Stimulated activated CD8-positive, alpha-beta memory T cell treated with anti-CD3 and anti-CD28 coated beads, Interleukin-12 subunit alpha, Interleukin-12 subunit beta, amount 100 ng/mL, for 4 hours (primary cell): ENCODE results near the gene PTPRT.

Experiments
- DNase-seq: peaks from one replicate; pipeline ENCODE4 v3.0.0-alpha.2; 2020; ENCODE audit warnings: low read depth

Gene PTPRT

DNA sequence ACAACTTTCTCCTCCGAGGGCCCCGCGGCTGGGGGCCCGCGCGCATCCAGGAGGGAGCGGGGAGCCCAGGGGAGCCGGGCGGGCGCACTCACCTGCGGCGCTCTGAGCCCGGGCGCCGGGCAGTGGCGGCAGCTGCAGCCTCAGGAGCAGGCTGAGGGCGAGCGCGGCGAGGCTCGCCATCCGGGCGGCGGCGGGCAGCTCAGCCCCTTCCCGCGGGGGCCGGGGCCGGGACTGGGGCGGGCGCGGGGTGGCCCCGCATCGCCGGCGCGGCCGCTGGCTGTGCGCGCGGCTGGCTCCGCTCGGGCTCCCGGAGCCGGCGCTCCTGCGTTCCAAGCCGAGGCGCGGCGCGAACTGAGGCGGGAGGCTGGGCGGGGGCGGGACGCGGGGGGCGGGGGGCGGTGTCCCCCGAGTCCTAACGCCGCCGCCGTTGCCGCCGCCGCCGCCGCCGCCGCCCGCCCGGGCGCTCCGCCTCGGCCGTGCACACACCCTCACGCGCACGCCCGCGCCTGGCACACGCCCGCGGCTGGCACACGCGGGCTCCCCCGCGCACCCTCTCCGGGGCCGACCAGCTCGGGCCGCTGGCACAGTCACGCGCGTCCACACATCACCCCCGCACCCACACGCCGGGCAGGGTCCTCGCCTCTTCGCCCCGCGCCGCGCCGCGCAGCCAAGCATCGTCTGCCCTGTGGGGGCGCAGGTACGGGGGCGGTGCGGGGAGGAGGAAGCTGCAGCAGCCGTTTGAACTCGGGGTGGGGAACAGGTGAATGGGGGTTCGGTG lies at the start of gene PTPRT:
Gene PTPRT (minus strand): TSS at position 353 of the 778 bp plus-strand sequence. CDS start 173 bp downstream, at position 180.
- DNase-seq: no peak

DNA sequence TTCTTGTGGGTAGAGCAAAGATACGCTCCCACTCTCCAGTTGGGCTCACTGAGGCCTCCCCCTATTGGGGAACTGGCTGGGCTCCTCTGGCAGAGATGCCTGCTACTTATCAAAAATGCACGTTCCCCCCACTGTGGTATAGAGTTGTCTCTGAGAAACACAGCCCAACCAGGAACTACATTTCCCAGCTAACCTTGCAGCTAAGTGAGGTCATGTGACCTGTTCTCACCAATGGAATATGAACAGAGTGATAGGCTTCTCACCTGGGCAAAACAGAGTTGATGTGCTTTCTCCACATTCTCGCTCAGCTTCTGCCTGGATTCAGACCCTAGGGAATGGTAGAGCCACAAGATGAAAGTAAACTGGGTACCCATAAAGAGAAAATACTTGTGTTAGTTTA lies 49.1 kb upstream of the PTPRT start:
- no peak for DNase-seq

DNA sequence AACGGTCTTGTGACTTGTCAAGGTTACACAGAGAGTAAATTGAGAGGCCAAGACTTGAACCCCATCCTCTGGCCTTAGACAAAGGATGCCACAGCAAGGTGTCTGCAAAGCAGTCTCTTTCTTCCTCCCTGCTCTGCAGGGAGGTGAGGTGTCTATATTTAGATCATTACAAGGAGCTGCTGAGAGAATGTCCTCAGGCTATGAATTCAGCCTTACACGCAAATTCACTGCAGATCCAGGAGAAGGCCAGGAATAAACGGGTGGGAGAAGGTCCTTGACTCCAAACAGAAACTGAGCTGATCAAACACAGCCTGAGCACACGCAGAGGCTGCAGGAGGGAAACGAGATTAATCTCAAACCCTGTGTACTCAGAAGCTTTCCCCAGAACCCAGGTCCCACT lies 48.6 kb upstream of the PTPRT start:
- no peak for DNase-seq

DNA sequence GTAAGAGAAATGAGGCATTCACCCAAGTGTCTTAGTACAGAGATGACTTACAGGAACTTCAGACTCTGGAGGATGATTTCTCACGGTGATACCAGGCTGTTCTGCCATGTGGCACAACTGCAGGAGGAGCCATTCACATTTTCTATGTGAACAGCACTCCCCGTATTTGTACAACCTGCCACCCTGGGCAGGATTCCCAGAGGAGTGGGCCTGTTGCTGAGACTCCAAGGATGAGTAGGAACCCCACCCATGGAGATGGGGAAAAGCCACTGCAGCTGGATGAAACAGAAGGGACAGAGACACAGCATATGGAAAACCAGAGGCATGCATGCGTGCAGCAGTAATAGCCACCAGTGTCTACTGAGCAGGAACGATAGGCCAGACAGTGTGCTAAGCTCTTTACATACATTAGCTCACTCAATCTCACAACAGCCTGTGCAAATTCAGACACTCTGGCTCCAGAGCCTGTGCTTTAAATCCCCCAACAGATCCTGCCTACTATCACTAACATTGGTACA lies 48.0 kb upstream of the PTPRT start:
- DNase-seq: no peak

DNA sequence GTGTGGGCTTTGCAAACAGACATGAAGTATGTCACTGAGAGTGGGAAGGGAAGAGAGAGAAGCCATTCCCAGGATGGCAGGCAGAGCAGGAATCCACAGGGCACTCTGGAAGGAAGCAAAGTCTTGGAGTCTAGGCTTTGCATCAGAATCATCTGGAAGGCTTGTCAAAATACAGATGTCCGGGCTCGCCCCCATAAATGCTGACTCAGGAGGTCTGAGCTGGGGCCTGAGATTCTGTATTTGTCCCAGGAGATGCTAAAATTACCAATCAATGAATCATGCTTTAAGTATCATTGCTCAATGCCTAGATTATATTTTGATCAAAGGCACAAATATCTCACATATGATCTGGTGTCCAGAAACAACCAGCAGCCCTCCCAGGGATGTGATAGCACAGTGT lies 46.3 kb upstream of the PTPRT start:
- DNase-seq: no peak

DNA sequence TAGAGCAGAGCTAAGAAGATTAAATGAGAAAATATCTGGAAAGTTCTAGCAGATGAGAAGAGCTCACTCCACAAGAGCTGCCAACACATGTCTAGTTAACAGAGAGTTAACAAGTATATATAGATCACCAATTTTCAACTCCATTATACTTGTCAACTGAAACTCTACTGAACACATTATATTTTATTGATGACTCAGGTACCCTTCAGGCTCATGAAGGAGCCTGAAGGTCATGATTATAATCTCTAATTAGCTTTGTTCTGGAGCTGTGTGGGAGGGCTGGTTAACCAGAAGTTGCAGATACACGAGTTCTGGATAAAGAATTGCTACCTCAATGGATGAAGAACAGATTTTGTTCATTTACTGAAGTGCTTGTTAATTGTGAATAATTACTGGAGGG lies 42.1 kb upstream of the PTPRT start:
- no peak for DNase-seq

DNA sequence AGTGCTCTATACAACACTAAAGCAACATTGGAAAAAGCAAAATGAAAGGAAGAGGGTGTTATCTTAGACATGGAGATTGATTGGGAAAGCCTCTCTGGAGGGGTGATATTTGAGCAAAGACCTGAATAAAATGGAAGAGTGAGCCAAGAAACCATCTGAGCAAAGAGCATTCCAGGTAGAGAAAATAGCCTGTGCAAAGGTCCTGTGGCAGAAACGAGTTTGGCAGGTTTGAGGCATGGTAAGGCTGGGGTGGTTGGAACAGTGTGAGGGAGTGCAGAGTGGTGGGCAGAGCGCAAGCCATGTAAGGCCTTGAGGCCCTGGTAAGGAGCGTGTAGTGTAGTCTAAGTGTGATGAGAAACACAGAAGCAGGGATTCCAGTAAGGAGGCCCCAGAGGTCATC lies 40.0 kb upstream of the PTPRT start:
- DNase-seq: no peak

DNA sequence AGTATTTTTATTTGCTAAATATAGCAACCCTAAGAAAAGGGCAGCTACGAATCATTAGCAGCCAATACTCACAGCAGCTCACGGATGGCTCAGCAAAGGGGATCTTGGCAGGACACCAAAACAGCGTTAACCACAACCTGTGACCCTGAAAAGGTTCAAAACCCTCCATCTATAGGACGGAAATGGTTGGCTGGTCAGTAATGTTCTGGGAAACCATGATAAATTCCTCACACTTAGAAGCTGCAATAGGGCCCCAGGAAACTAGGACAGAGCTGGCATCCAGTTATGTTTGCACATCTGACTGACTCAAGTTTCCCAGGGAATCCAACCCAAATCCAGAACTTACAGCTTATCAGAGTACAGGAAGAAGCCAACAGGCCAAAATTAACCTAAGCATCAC lies 30.9 kb upstream of the PTPRT start:
- no peak for DNase-seq

DNA sequence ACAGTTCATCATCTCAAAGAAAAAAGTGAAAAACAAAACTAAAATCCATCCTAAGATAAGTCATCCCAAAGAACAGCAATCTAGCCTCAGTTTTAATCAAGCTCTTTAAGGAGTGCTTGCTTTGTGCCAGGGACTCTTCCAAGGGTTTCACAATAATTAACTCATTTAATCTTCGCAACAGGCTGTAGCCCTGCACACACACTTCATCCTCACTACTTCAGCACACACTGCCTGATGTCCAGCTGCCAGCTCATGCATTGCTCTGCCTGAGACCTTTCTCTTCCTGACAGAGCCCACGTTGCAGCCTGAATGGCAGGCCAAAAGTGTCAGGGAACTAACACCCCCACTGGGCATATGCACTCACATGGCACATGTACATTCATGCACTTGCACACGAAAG lies 21.2 kb upstream of the PTPRT start:
- DNase-seq: no peak

DNA sequence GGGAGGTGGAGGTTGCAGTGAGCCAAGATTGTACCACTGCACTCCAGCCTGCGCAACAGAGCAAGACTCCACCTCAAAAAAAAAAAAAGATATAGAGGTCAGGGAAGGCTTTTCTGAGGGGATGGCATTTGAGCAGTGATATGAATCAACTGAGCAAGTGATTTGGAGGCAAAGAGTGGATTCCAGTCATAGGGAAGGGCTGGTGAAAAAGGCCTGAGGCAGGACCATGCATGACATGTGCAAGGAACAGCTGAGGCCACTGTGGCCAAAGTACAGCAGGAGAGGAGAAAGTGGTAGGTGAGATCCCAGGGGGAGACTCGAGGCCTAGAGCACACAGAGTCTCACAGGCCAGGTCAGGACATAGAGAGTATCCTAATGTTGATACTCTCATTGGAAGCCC lies 20.1 kb upstream of the PTPRT start:
- no peak for DNase-seq

DNA sequence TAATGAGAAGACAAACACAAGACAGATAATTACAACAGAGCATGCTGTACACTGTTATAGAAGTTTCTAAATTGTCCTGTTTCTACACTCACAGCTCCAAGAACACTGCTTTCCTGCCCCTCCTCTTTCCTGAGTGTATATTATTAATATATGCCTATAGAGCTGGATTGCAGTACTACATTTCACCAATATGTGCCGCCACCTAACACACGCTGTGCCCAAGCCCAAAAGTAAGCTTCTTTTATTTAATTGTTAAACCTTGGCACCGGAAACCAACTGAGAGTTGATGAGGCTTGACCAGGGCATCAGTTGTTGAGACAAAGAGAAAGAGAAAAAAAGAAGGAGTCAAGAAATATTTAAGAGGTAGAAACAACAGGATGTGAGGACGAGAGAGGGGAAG lies 16.0 kb upstream of the PTPRT start:
- DNase-seq: no peak

DNA sequence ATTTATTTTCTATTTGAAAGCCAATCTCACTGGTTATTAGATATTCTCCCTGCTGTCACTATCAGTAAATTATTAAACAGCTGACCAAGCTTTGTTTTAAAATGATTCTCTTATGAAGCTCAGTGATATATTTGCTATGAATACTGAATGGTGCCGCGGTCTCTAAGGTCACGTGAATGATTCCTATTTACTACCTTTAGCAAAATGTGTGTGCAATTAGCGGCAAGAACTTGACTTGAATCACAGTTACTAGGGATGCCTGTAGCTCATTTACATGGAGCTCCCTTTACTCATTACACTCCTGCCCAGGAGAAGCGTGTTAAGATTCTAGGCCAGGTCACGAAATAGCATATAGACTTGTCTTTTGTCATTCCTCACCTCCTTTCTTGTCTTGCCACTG lies 12.4 kb upstream of the PTPRT start:
- no peak for DNase-seq

DNA sequence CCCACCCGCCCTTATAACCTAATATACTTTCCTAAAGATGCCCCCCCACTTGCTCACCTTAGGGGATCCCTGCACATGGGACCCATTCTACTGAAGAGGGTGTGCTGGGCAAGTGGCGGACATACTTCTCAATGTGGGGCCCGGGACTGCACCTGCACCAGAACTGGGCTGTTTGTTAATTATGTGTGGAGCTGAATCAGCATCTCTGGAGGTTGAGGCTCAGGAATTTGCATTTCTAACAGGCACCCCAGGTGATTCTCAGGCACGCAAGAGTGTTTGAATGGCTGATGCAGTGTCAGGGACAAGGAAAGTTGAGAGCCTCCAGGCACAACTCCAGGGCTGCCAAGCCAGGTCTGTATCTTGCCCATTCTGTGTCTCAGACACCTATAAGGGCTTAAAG lies 8.9 kb upstream of the PTPRT start:
- no peak for DNase-seq

DNA sequence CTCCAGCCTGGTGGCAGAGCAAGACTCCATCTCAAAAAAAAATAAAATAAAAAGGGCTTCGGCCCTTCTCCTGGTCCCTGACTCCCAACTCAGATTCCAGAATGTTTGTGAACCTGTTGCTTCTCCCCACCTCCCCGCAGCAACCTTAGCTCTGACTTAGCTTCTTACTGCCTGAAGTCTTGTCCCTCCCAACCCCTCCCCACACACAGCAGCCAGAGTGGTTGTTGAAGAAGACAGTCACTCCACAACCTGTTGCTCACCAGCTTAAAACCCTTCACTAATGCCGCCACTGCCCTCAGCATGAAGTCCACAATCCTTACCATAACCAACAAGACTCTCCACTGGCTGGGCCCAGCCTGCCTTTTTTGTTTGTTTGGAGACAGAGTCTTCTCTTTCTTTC lies 6.5 kb upstream of the PTPRT start:
- DNase-seq: no peak

DNA sequence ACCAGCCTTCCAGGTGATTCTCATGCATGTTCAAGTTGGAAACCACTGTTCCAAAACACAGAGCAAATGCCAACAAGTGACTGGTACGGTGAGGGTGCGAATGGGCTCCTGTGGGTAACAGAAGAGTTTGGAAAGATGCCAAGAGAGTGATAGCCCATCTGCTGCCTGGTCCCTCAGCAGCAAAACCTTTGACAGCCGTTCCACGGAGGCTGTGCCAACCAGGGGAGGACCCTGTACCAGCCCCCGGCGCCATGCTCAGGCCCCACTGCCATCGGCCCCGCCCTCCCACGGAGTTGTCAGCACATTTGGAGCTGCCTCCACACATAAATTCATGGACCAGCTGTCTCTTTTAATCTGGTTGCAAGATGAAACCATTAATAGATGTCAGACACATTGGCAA lies 4.4 kb upstream of the PTPRT start:
- DNase-seq: no peak

DNA sequence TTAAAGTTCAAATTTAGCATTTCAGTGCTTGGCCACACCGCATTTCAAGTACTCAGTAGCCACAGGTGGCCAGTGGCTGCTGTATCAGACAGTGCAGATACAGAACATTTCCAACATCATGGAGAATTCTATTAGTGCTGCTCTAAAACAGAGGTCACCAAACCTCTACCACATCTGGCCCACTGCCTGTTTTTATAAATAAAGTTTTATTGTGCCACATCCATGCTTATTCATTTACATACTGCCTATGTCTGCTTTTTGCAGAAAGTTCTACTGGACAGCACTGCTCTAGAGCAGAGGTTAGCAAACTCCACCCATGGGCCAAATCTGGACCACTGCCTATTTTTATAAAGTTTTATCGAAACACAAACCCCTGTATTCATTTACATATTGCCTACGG lies 3.7 kb upstream of the PTPRT start:
- DNase-seq: no peak

DNA sequence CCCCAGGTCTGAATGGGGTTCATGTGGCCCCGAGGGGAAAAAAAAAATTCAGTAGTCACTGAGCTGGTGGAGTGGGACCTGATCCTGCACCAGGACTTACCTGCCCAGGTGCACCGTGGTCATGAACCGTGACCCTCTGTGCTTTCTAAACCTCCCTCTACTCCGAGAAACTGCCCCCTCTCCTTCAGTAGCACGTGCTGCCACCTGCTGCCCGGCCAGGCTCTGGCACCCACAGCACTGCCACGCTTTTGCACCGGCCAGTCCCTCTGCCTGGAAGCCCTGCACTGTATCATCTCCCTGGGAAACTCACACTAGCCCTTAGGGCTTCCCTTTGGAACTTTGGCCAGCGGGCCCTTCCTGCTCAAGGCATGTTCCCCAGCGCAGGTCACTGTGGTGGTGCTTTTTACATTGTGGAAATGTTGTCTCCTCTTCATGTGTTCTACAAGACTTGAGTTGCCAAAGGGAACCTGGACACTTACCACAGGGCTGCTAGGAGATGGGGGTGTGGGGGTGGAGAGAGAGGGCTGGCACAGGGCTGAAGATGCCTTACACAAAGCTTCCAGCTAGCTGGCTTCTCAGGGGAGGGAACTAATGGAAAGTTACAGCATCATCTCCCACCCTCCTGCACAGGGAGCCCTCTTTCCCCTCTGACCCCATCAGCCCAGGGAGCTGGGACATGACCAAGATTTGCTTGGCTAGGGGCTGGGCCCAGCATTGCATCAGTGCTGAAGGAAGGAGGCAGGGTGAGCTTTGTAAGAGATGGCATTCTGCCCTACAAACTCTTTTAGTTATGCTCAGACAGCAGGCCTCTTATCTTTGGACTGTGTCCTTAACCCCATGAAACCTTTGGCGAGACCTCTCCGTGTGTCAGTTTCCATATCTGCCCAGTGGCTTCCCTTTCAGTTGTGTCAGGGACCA lies 2.5 kb upstream of the PTPRT start:
- DNase-seq: no peak

DNA sequence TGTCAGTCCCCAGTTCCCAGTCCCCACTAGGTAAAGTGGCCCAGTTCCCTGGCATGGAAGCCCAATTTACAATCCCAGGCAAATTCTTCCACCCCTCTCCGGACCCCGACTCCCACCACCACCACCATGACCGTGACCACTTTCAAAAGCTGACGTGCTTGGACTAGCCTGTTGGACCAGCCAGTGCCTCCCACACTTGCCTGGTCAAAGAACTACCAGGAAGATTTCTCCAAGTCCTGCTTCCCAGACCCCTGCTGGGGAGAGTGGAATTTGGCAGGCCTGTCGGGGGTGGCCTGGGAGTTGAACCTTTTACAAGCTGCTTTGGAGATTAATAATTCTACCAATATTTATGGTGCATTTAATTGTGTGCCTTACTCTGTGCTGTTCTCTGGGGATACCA lies 1.4 kb upstream of the PTPRT start:
- DNase-seq: no peak

DNA sequence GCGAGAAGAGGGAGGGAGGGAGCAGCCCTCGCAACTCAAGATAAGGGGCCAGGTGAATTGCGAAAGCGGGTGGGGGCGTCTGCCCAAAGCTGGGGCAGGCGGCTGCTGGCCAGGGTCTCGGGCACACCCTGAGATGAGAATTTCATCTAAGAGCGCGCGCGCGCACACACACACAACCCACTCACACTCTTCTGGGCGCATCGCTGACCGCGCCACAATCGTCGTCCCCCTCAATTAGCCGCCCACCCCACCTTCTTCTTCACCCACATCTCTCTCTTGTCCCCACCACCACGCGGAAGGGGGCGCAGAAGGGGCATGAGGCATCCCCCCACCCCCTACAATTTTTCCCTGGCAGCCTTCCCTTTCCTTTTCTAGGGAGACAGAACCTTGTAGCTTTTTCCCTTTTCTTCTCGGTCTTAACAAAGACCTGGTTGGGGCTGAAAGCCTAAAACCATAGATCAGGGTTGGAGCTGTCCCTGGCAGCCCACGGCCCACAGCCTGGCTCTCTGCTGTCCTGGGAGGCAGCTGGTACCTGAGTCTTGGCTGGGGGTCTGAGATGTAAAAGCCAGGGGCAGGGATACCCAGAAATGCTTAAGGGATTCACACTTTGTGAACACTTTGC lies 737 bp upstream of the PTPRT start:
- no peak for DNase-seq

DNA sequence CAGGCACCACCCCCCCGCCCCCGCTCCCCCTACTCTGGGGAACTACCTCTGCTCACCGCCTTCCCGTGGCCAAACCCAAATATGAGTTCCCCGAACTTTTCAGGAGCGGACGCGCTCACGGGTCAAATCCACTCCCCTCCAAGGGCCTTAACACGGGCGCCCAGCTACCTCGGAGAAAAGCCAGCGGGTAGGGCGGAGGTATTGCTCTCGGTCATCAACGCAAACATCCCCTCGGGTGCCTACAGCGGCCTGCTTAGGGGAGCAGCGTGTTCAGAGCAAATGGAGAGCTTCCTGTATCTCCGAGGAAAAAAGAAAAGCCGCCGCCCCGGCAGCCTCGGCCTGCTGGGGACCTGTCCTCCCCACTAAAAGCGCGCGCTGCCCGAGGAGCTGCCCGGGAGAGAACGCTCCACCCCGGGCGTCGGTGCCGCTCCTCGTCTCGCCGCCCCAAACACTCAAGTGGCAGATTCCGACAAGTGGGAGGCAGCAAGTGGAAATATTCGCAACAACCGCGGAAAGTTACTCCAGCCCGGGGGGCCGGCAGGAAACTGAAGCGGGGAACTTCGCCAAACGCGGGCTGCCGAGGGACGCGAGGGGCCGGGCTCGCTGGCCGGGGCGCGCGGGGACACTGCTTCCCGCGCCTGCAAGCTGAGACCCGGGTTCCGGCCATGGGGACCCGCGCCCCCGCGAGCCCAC lies 699 bp downstream of the PTPRT start:
- no peak for DNase-seq

DNA sequence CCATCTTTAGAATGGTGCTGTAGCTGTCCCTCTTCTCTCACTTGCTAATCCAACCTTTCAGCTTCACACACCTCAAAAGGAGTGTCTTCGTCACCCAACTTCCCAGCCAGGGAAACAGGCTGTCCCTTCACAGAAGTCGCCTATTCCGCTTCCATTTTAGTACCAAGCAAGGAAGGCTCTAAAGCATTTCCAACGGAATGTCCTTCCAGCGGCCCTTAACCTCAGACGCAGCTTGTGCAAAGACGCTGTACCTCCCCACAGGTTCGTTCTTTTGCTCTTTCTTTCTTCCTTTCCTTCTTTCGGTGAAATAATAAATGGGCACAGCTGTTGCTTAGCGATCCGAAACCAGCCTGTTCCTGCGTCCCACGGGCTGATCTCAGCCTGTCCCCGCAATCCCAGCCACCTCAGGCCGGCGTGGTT lies 1.5 kb downstream of the PTPRT start:
- no peak for DNase-seq
